Putamen (tissue), 1 donor: ENCODE results near the gene TNFSF15.

Source experiments
- DNase-seq: peaks from one replicate; pipeline ENCODE4 v3.0.0-alpha.2; 2016; ENCODE audit warnings: low spot score

Gene TNFSF15

GRCh38 chr9:114805670-114806525 lies at the start of gene TNFSF15:
TNFSF15 (minus strand) TSS chr9:114806039; CDS start chr9:114806012, 27 bp downstream.
- DNase-seq = no peak

- DNase-seq = no peak
Observed at GRCh38 chr9:114855488-114855887, 49.6 kb upstream of the TNFSF15 start.

GRCh38 chr9:114854736-114855355 lies 49.0 kb upstream of the TNFSF15 start:
- DNase-seq = no peak

DNA sequence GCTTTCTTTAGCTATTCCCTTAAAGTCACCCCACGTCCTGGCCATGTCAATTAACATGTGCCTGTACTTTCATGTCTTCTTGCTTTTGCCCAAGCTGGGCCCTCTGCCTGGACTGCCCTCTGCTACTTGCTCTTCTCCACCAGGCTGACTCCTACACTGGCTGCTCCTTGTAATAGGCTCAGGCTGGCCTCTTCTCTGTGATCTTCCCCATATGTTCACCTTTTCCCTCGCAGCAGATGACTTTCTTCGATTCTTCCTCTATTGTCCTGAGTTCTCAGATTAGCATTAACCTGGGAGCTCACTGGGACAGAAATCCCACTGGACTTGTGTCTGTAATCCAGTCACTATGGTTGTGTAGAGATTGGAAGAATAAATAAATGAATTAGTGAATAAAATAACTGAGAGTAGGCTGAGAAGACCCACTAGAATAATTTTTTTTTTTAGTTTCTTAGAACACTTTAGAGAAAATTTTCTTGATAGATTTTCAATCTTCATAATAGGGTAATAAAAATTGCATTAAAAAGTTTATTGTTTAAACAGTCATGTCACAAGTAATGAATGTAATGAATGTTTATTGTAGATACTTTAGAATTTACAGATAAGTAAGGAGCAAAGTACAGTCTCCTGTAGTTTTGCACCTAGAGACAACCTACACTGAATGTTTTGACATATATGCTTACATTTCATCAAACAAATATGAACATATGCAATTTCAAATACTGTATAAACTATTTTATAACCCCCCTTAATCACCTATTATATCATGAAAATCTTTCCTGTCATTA lies 47.4 kb upstream of the TNFSF15 start:
- DNase-seq = no peak

DNA sequence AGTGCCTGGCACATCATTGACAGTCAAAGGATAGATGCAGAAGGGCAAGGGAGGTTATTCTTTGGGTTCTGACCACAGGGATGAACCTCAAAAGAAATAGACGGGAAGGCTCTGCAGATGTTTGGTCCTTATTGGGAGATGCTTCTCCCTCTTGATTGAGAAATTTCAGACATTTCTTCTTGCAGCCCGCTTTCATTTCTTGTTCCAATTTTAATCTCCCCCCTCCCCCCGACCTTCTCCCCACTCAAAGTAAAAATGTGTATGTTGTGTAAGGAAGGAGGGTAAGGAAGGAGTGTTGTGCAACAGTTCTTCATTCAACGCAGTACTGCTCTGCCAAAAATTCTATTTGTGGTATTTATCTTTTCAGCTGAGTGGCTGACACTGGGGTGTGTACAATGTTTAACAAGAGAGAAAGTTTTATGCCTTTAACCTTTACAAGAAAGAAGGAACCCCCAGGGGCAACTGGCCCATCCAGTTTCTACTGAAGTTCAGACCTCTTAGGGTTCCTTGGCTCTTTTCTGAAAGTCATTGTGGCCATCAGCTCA lies 46.3 kb upstream of the TNFSF15 start:
- no peak for DNase-seq

GRCh38 chr9:114851306-114851705 lies 45.5 kb upstream of the TNFSF15 start:
- no peak for DNase-seq

- no peak for DNase-seq
Observed at GRCh38 chr9:114850871-114851270, 45.0 kb upstream of the TNFSF15 start.

DNA sequence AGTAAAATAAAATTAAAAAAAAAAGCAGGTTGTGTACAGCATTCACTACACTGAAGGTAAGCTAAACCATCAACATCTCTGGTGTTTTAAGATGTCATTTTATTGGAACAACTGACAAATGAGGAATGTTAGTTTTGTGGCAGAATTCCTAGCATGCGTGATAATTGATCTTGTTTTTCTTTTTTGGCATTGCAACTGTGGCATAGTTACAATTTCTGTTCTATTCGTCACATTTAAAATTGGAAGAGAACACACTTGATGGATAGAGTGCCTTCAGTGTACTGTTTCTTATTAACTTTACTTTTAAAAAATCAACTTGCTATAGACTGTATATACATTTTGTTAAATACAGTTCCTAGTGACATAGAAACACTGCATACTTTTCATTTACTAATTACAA lies 43.6 kb upstream of the TNFSF15 start:
- DNase-seq = no peak

- no peak for DNase-seq
Observed at GRCh38 chr9:114847492-114848417, 41.9 kb upstream of the TNFSF15 start.

GRCh38 chr9:114845373-114845772 lies 39.5 kb upstream of the TNFSF15 start:
- no peak for DNase-seq

GRCh38 chr9:114844766-114845165 lies 38.9 kb upstream of the TNFSF15 start:
- DNase-seq = no peak

GRCh38 chr9:114837923-114838322 lies 32.1 kb upstream of the TNFSF15 start:
- no peak for DNase-seq

DNA sequence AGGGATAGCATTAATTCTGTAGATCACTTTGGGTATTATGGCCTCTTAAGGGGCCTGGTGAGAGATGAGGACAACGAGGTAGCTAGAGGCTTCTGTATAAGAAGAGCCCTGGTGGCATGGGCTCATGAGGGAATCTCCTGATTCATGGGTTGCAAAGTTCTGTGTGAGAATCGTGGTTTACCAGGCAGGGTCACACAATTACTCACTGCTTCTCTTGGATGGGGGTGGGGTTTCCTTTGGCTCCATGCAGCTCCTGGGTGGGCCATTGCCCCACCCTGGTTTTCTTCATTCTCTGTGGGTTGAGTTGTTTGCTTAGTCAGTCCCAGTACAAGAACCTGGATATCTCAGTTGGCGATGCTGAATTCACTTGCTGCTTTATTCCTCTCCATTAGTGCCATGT lies 30.9 kb upstream of the TNFSF15 start:
- no peak for DNase-seq

GRCh38 chr9:114834386-114834785 lies 28.5 kb upstream of the TNFSF15 start:
- DNase-seq = no peak

DNA sequence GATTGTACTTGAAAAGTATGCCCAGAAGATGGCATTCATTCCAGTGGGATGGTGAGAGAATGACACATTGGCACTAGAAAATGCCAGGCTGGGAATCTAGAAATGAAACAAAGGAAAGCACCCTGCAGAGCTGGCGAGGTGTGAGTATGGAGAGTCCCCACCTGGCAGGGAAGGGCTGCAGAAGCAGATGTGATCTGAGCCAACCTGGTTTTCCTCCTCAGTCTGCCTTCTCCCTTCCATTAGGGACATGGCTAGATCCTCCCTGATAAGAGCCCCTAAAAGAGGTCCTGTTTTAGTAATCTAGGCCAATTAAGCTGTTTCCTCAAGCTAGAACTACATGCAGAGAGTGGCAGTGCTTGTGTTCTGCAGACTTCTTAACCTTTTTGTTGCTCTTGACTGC lies 24.7 kb upstream of the TNFSF15 start:
- DNase-seq = no peak

GRCh38 chr9:114829574-114830440 lies 24.0 kb upstream of the TNFSF15 start:
- DNase-seq = no peak

GRCh38 chr9:114828303-114828650 lies 22.4 kb upstream of the TNFSF15 start:
- no peak for DNase-seq

DNA sequence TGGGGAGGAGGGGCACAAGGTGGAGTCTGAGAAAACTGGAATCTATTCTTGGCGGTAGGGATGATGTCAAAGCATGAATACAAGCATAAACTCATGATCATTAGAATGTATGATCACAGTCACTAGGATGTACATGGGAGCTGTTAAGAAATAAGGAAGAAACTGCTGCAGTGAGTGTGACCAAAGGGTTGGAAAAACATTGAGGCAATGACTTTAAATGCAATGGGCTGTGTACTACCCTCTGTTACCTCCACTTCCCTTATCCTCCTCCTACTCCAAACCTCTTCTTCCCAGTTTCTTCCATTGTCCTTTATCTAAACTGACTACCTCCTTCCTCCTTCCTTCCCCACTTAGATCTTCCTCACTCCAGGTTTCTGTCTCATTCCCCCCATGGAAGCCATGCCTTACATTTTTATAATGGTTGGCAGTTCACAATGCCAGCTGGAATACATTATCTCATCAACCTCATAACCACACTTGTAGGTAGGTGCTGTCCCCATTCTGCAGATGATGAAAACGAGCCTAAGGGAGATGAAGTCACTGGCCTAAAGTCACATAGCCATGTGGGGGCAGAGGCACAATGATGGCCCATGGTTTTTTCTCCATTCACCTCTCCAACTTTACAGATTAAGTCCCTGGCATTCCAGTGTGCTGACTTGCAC lies 21.9 kb upstream of the TNFSF15 start:
- no peak for DNase-seq

DNA sequence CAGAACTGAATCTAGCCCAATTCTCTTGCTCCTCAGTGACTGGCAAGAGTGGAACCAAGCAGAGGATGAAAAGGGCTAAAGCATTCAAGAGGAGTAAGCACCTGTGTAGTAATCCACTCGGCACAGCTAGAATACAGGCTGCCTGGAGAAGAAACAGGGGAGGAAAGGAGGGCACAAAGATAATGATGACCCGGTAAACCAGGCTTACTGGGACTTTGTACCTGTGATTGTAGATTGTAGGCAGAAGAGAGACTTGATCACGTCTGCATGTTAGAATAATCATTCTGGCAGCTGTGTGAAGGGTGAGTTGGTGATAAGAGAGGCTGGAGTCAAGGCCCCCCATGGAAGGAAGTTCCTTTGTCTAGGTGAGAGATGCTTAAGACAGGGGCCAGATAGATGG lies 20.6 kb upstream of the TNFSF15 start:
- DNase-seq = no peak
